Measurements from ENCODE around the gene SLC35F3. TPM values are rescaled to one million over a fixed set of nuclear protein-coding genes. Genes with fewer than 3 reads are reported as not detected.

The SLC35F3 gene
- total and polyA plus RNA-seq, 2 donors from 2014 or later, result 0.41 to 0.66 TPM

DNA sequence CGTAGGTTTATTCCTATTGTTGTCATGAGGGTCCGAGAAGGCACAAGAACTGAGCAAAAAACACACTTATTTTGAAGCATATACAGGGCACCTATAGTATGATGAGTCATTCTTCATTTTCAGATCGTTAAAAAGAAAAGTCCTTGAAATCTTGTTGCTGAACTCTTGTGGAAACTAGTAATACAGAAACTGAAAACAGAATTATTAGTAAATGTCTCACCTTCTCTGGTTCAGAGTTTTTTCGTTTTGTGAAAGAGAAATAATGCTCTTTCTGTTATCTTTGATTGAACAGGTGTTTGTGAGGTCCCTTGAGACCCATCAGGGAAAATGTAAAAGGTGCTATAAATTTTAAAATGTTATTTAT is 366.7 kb downstream of the SLC35F3 start:
- intact Hi-C loops (cut with DNase I), result no loop called here
- Histone ChIP-seq H3K36me3 (ENCODE audit: control insufficient read depth in 2 of 3, insufficient read depth in 3 of 3, low read length in 3 of 3) (no peaks in the 10 kb centered on the region), H3K9me3 (ENCODE audit: control insufficient read depth in 2 of 3, insufficient read depth in 1 of 3, low read length in 3 of 3) (no peaks in the 10 kb centered on the region), H3K27ac (ENCODE audit: low read depth in 2 of 2, low read length in 2 of 2) (no peak overlapping the region), H3K4me3 (ENCODE audit: low read length in 3 of 3) (no peak overlapping the region), H3K27me3 (ENCODE audit: control insufficient read depth, insufficient read depth, low read length) (no peaks in the 10 kb centered on the region), H3K9ac (ENCODE audit: low read length in 3 of 3) (no peak overlapping the region), H3K4me1 (ENCODE audit: control insufficient read depth in 2 of 3, insufficient read depth in 2 of 3, low read depth in 1 of 3, low read length in 3 of 3) (no peaks in the 10 kb centered on the region)
- DNase-seq, result no peak
- TF ChIP-seq CTCF (IDR thresholded peaks at IDR 0.05; ENCODE audit: borderline replicate concordance, extremely low read depth, insufficient read depth), result no peak
- no peak for FAIRE-seq

DNA sequence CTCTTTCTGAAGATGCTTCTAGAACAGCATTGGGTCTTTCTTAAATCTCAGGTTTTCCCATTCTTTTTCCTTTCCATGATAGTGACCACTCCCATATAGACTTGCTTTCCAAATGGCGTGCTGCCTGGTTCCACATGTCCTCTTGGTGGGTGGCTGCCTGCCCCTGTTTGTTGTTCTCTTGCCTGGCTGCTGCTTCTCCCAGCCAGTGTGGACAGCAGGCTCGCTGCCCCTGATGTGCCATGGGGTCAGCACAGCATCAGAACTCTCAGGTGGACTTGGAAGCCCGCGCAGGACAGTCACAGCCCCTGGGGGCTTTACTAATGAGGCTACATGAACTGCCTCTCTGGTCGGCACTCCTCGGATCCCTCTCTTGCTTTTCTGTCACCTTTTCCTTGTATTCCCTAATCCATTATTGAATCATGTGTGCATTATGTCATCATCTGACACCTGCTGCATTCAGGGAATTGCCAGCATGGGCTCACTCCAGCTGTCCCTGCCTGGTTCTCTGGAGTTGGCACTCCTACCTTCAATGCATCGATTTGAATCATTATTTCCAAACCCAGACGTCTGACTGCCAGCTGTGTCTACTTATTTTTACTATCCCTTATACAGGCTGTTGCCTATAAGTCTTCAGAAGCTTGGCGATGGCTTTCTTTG is 368.3 kb downstream of the SLC35F3 start:
- no peak overlapping the region for H3K9ac ChIP-seq (ENCODE audit: low read length in 3 of 3)
- intact Hi-C loops (cut with DNase I), result no loop called here
- DNase-seq, result no peak
- H3K4me3 ChIP-seq (ENCODE audit: low read length in 3 of 3), result no peak overlapping the region
- no peaks in the 10 kb centered on the region for H3K9me3 ChIP-seq (ENCODE audit: control insufficient read depth in 2 of 3, insufficient read depth in 1 of 3, low read length in 3 of 3)
- no peaks in the 10 kb centered on the region for H3K4me1 ChIP-seq (ENCODE audit: control insufficient read depth in 2 of 3, insufficient read depth in 2 of 3, low read depth in 1 of 3, low read length in 3 of 3)
- H3K27ac ChIP-seq (ENCODE audit: low read depth in 2 of 2, low read length in 2 of 2), result no peak overlapping the region
- H3K36me3 ChIP-seq (ENCODE audit: control insufficient read depth in 2 of 3, insufficient read depth in 3 of 3, low read length in 3 of 3), result no peaks in the 10 kb centered on the region
- FAIRE-seq, result no peak
- TF ChIP-seq CTCF (IDR thresholded peaks at IDR 0.05; ENCODE audit: borderline replicate concordance, extremely low read depth, insufficient read depth), result no peak
- H3K27me3 ChIP-seq (ENCODE audit: control insufficient read depth, insufficient read depth, low read length), result no peaks in the 10 kb centered on the region

DNA sequence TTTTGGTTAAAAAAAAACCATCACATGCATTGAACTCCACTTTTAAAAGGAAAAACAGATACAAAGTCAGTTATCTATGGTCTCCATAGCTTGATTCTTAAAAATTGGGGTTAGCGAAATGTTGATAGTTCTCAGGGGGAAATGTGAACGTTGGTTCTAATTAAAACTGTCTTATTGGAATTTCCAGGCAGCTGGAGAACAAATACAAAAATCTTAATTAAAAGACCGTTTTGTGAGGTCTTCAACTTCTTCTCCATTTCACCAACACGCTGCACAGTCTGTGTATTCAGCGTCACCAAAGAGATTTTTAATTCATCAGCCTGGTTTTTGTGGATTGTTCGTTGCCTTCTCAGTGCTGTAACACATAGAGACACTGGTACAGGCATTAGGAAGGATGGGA is 369.5 kb downstream of the SLC35F3 start:
- H3K36me3 ChIP-seq (ENCODE audit: control insufficient read depth in 2 of 3, insufficient read depth in 3 of 3, low read length in 3 of 3), result no peaks in the 10 kb centered on the region
- H3K4me3 ChIP-seq (ENCODE audit: low read length in 3 of 3), result no peak overlapping the region
- H3K27ac ChIP-seq (ENCODE audit: low read depth in 2 of 2, low read length in 2 of 2), result no peak overlapping the region
- no peak overlapping the region for H3K9ac ChIP-seq (ENCODE audit: low read length in 3 of 3)
- no peaks in the 10 kb centered on the region for H3K4me1 ChIP-seq (ENCODE audit: control insufficient read depth in 2 of 3, insufficient read depth in 2 of 3, low read depth in 1 of 3, low read length in 3 of 3)
- FAIRE-seq (no peak), DNase-seq (no peak)
- intact Hi-C loops (cut with DNase I), result no loop called here
- TF ChIP-seq CTCF (IDR thresholded peaks at IDR 0.05; ENCODE audit: borderline replicate concordance, extremely low read depth, insufficient read depth), result no peak
- H3K9me3 ChIP-seq (ENCODE audit: control insufficient read depth in 2 of 3, insufficient read depth in 1 of 3, low read length in 3 of 3), result no peaks in the 10 kb centered on the region
- H3K27me3 ChIP-seq (ENCODE audit: control insufficient read depth, insufficient read depth, low read length), result no peaks in the 10 kb centered on the region

Data from kidney (tissue), 14 donors.